SHP77 treated with DMSO at 0.1 percent for 48 hours (cell line): ENCODE measurements around the gene SNX19.
"Not testable (repeated sequence)": the region's sequence is repeated elsewhere in the genome, so short reads cannot be mapped to it uniquely, and the experiment has no call there.

Source experiments
- DNase-seq: peaks from one replicate; lab custom pipeline; 2025; lab: John Stamatoyannopoulos, UW

SNX19 gene

GRCh38 chr11:130872513-130872912, 43.8 kb downstream of the SNX19 start:
- DNase-seq = no peak

DNA sequence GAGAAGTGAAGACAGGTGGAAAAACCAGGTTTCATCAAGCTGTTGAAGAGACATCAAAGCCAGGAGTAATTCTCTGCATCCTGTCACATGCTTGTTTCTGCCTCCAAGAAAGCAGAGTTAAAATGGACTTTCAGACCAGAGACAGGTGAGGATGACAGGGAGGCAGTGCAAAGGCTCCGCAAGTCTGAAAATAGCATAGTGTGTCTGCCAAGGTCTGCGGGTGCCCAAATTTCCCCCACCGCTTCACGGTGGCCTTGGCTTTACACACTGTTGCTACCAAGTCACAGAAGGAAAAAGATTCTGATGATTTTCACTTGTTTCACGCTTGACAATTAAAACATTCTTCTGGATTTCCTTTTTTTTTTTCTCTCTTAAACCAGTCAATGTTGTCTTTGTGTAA, 44.2 kb downstream of the SNX19 start:
- no peak for DNase-seq

DNA sequence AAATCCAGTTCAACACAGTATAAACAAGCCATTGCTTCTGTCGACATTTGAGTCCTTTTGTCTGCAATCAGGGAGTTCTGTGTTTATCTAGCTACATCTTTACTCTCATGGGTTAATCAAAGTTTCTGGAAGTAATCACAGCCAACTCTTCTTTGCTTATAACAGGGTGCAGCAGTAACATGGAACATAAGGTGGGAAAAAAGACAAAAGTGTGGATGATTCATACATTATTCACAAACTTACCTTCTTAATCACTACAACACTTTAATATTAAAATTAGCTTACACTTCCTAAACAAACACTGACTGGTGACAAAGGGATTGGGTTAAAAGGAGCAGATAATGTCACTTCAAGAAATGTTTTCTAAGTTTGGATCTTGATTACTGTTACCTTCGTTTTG, 44.7 kb downstream of the SNX19 start:
- no peak for DNase-seq

- DNase-seq = no peak
These were observed 47.4 kb downstream of the SNX19 start for GRCh38 chr11:130868721-130869390.

- DNase-seq = no peak
These were observed 48.1 kb downstream of the SNX19 start for GRCh38 chr11:130868086-130868710.

DNA sequence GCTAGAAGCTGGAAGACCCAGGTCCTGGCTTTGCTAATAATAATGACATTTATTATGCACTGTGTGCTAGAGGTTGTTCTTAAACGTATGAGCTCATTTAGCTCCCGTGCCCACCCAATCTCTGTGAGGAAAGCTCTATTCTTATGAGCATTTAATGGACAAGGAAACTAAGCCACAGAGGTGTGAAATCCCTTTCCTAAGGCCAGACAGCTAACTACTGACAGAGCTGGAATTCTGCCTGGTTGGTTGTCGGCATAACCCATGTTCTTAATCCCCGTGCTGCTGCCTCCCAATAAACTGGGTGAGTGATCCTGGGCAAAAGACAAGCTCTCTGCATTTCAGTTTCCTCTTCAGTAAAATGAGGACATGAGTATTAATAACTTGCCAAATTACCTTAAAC, 49.4 kb downstream of the SNX19 start:
- DNase-seq = no peak

GRCh38 chr11:130865774-130866114, 50.5 kb downstream of the SNX19 start:
- no peak for DNase-seq

DNA sequence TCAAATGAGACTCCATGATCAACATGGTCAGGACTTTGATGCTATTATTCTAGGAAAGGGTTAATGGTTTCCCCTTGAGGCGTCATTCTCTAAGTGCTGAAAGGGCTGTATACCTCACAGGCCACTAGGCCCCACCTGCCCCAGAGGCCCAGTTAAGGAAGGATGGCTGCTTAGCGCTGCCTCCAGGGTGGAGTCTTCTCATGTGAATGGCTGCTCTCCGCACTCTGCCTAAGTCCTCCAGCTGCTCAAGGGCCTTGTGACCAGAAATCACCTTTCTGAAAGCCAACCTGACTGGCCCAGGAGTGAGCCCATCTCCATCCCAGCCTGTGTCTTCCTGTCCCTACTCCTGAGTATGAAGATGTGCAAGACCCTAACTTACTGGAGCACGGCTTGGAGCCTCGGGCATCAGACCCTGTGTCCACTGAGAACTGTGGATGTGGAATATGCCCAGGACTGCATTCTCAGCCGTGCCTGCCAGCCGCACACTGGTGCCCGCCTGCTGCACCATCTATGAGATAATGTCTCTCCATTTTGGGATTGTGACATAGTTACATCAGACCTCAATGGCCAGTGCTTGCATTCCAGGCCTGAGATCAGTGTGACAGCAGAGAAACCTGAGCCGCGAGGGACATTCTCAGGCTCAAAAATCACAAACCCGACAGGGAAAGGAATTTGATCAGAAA, 51.0 kb downstream of the SNX19 start:
- DNase-seq = no peak

- peak; percentile 42 for DNase-seq
These were observed 54.1 kb downstream of the SNX19 start for GRCh38 chr11:130861902-130862860.

- DNase-seq = no peak
These were observed 55.0 kb downstream of the SNX19 start for GRCh38 chr11:130861283-130861682.

GRCh38 chr11:130859886-130860285, 56.4 kb downstream of the SNX19 start:
- no peak for DNase-seq

DNA sequence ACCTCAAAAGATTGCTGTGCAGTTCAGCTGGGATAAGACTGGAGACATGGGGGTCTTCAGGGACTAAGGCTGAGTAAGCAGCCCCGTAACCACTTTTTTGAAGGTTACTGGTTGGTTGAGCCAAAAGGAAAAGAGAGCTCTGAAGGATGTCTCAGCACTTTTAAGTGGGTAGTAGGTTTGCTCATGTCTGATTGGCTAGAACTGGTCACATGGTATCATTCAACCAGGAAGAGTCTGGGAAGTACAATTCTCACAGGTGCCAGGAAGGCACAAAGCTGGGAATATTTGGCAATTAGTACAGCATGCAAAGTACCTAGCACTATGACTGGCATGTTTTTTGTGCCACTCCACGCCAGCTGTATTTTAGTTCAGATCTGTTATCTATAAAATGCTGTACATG, 58.1 kb downstream of the SNX19 start:
- no peak for DNase-seq

DNA sequence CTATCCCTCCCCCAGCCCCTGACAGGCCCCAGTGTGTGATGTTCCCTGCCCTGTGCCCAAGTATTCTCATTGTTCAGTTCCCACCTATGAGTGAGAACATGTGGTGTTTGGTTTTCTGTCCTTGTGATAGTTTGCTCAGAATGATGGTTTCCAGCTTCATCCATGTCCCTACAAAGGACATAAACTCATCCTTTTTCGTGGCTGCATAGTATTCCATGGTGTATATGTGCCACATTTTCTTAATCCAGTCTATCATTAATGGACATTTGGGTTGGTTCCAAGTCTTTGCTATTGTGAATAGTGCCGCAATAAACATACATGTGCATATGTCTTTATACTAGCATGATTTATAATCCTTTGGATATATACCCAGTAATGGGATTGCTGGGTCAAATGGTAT, 60.6 kb downstream of the SNX19 start:
- not testable (repeated sequence) for DNase-seq

DNA sequence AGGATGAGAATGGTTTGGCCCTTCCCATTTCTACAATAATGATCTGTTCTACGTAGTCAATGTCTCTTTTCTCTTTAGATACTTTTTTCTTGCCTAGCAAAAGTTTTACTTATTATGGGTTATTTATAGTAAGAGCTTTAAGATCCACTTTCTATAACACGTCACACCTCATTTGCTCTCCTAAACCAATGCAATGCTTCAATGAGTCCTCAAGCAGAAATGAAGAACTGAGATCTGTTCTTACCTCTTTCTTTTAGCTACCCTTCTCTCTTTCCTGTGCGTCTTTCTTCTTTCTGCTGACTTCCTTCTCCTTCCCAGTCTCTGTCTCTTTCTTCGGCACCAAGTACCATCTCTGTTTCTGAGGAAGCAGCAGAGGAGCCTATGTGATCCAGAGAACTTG, 61.8 kb downstream of the SNX19 start:
- DNase-seq = no peak

GRCh38 chr11:130852589-130852988, 63.7 kb downstream of the SNX19 start:
- DNase-seq = no peak

GRCh38 chr11:130850185-130850944, 65.9 kb downstream of the SNX19 start:
- DNase-seq = no peak

- DNase-seq = no peak
These were observed 67.1 kb downstream of the SNX19 start for GRCh38 chr11:130849215-130849568.

DNA sequence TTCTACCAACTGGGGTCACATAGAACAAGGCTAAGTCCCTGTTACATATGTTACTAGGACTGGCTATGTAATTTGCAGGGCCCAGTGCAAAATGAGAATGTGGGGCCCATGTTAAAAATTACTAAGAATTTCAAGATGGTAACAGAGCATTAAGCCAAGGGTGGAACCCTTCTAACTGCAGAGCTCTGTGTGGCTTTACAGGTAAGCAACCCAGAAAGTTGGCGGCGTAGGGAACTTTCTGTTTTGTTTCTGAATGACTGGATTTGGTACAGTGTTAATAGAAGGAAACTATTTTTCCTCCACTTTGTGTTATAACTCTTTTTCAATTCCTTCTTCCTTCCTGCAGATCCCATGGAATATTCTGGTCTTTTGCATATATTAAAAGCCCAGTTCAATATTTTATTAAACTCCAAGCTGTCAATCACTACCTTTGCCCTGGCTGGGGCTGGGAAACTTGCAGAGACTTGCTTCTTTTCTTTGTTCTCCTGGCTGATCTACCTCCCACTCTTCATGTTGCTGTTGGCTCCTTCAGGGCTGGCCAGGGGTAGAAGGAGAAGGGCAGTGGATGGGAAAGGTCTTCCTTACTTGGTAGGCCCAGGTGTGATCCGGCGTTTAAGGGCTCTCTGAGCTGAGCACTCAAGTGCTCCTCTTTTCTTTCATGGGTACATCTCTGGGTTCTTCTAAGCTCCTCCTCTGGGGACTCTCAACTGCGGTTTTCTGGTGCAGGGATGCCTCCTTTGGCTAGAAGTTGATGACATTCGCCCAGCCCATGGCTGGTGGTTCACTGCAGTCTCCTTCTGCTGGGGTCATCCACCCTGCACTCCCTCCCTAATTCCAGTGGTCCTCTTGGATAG, 67.7 kb downstream of the SNX19 start:
- DNase-seq = no peak

GRCh38 chr11:130847517-130847916, 68.8 kb downstream of the SNX19 start:
- DNase-seq = no peak

- DNase-seq = no peak
These were observed 69.7 kb downstream of the SNX19 start for GRCh38 chr11:130846606-130847005.

DNA sequence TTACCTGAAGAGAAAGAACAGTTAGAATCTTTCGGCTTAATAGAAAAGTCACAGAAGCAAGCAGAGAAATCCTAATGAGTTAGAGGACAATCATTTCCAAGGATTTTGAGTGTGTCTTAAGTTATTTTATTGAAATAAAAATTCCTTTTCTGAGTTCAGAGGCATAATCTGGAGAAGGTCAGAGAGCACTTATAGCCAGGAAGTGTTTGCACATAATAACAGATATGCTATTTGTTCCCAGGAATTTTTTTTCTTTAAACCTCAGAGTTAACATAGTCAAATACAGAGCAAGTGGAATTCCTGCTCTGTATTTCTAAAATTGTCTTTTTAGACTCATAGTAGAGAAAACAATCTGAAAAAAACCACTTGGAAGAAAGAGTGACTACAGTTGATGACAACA, 74.3 kb downstream of the SNX19 start:
- no peak for DNase-seq
